Stimulated activated CD4-positive, alpha-beta T cell treated with anti-CD3 and anti-CD28 coated beads, Interleukin-12 subunit alpha, Interleukin-12 subunit beta, amount 100 ng/mL, for 48 hours (primary cell): Measurements from ENCODE around the gene MORN3.
"Not testable (repeated sequence)": the region's sequence is repeated elsewhere in the genome, so short reads cannot be mapped to it uniquely, and the experiment has no call there.

ENCODE experiments used
- DNase-seq, 3 donors: peaks; one replicate each; pipeline ENCODE4 v3.0.0-alpha.2; 2020; ENCODE audit warnings: low read depth in 2 of 3, low spot score in 1 of 3

MORN3 gene

DNA sequence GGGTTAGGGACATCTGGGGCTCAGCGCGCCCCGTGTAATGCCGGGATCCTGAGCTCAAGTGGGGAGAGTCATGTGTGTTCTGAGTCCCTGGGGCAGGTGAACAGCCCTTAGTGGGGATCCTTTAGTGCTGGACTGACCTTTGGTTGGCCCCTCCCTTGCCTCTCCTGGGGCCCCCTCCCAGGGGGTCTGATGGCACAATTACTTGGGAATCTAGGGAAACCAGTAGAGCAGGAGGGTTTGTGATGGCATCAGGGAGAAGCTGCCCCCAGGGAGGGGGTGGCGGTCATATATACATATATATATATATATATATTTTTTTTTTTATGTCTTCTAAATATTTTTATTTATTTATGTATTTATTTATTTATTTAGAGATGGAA is at the start of gene MORN3:
TSS of gene MORN3 (minus strand) at position 134 of the 380 bp plus-strand sequence. CDS start 171 bp downstream, outside the sequence.
- no peak for DNase-seq

- no peak for DNase-seq
These were observed 49.3 kb upstream of the MORN3 start for GRCh38 chr12:121718653-121719239.

DNA sequence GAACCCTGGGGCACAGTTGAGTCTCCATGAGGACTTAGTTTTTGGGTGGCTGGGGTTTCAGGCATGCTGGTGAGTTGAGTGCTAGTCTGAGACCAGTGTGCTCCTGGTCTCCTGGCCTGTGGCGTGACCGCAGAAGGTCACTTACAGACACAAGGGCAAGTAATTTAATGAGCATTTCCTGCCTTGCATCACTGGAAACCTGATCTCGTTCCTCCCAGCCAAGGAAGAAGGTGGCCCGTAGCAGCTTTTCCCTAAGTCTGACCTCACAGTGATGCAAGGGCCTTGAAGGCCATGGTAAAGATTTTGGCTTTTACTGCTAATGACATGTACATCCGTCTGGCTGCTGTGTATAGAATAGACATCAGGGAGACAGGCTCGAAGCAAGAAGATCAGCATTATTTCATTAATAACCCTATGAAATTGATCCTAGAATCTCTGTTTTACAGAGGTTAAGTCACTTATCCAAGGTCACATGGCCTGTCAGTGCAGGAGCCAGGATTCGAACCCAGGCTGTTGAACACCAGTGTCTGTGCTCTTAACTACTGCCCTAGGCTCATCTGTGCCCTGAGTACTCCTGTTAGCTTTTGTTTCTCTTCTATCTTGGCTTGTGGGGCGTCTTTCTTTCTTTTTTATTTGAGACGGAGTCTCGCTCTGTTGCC is 47.7 kb upstream of the MORN3 start:
- no peak for DNase-seq

GRCh38 chr12:121715862-121716435 is 46.5 kb upstream of the MORN3 start:
- DNase-seq, result no peak

- DNase-seq, result not testable (repeated sequence)
These were observed 45.6 kb upstream of the MORN3 start for GRCh38 chr12:121715055-121715454.

GRCh38 chr12:121713793-121714192 is 44.3 kb upstream of the MORN3 start:
- DNase-seq, result no peak

DNA sequence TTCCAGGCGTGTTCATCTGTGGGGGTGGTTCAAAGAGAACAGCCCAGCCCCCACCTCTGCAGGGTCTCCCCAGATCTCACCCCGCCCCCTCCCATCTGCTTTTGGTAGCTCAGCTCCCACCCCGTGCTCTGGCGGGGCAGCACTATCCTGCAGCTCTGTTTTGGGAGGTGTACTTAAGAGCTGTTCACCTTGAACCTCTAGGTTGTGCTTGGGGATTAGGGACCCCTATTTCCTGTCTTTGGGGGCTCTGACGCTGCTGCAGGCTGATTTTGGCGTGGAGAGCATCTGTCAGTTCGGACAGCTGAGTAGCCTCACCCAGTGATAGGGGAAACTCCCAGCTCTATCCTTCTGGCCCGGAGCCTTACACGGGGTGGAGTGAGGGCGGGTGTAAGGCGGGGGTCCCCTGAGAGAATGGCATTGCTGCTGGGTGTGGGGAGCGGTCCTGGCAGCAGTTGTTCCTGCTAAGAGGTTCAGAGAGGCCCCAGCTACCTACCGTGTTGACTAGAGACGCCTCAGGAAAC is 43.9 kb upstream of the MORN3 start:
- DNase-seq, result no peak

- DNase-seq, result peak; percentile 62 to 79 (median 66)
These were observed 43.2 kb upstream of the MORN3 start, which contains the start of gene TMEM120B for GRCh38 chr12:121712461-121713256. TMEM120B (plus strand) TSS chr12:121712752; CDS start chr12:121712896, 144 bp downstream.

DNA sequence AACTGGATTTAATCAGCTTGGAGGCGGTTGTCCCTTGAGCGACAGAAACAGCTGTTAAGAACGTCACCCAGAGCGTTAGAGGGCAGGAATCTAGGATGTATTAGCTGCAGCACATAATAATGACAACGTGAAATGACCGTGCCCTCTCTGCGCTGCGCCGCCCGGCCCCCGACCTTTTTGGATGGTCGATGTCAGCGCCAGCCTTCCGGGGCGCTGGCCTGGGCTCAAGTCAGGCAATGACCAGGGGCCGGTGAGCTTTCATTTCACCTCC is 42.7 kb upstream of the MORN3 start:
- no peak for DNase-seq

DNA sequence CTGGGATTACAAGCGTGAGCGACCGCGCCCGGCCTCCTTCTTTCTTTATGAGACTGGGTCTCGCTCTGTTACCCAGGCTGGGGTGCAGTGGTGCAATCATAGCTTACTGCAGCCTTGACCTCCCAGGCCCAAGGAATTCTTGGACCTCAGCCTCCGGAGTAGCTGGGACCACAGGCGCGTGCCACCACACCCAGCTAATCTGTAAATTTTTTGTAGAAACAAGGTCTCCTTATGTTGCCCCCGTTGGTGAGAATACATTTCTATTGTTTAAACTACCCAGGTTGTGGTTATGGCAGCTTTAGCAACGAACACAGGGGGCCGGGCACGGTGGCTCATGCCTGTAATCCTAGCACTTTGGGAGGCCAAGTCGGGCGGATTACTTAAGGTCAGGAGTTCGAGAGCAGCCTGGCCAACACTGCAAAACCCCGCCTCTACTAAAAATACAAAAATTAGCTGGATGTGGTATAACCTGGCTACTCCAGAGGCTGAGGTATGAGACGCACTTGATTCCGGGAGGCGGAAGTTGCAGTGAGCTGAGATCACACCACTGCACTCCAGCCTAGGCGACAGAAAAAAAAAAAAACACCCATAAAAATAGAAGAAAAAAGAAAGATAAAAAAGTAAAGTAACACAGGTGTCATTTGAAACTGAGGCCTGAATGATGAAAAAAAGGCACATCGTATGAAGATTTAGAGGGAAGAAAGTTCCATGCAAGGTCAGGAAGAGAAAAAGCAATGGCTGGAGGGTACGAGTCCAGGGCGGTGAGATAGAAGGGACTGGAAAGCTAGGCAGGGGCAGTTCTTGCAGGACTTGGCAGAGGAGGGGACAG is 42.1 kb upstream of the MORN3 start:
- DNase-seq, result no peak

DNA sequence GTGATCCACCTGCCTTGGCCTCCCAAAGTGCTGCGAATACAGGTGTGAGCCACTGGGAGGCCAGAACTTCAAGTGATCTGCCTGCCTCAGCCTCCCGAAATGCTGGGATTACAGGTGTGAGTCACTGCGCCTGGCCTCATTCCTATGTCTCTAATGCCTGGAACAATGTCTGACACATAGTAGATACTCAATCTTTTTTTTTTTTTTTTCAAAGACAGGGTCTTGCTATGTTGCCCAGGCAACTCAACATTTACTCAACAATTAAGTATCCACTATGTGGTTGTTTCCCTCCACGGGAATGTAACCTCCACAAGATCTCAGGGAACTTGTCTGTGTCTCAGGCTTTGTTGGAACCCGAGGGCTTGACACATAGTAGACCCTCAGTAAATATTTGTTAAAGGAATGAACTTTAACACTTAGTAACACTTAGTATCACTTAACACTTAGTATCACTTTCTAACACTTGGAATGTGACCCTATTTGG is 40.1 kb upstream of the MORN3 start:
- DNase-seq, result no peak

- DNase-seq, result not testable (repeated sequence)
These were observed 39.6 kb upstream of the MORN3 start for GRCh38 chr12:121709064-121709424.

DNA sequence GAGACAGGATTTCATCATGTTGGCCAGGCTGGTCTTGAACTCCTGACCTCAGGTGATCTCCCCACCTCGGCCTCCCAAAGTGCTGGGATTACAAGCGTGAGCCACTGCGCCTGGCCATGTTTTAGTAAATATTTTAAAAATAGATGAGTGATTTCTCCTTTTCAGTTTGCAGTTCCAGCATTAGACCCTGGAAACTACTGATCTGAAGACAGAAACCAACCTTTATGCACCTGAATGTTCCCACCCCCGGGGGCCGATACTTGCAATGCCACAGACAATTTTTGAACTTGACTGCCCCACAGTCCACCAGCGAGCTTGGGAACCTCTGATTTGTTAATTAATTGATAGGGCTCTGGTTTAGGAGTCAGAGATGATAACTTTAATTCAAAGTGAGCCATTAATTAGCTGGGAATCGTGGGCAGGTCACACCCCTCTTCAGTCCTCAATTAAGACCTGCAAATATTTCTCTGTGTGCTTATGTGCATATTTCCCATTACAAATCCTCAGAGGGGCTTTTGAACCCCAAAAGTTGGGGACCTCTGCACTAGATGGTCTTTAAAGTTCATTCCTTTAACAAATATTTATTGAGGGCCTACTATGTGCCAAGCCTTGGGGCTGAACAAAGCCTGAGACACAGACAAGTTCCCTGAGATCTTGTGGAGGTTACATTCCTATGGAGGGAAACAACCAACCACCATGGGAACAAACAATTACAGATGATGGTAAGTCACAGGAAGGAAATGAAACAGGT is 39.0 kb upstream of the MORN3 start:
- DNase-seq, result no peak

DNA sequence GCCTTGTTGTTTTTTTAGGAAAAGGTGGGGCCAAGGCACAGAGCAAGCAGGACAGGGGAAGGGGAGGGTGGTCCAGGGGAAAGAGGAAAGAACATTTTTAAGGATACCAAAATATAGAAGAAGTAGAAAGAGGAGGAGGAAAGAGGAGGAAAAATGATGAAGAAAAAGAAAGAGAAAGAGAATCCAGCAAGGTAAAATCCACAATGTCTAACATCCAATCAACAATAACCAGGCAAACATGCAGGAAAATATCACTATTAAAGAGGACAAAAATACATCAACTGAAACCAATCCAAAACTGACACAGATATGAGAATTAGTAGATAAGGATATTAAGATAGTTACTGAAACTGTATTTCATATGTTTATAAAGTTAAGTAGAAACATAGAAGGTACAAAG is 36.1 kb upstream of the MORN3 start:
- no peak for DNase-seq

GRCh38 chr12:121702944-121703343 is 33.5 kb upstream of the MORN3 start:
- DNase-seq, result no peak

DNA sequence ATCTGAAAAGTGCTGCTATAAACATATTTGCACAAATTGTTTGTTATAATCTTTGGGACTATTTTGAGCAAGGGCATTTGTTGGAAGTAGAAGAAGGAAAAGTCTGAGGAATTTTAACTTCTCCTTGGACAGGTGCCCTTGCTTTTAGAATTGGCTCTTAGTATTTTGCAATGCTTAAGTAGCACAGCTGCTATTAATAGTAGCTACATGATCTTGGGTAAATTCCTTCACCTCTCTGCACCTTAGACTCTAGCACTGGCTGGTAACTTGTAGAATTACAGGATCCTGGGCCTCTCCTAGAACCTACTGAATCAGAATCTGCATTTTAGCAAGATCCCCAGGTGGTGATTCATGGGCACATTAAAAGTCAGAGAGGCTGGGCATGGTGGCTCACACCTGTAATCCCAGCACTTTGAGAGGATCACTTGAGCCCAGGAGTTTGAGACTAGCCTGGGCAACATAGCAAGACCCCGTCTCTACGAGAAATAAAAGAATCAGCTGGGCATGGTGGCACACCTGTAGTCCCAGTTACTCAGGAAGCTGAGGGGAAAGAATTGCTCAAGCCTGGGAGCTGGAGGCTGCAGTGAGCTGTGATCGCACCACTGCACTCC is 32.3 kb upstream of the MORN3 start:
- no peak for DNase-seq

GRCh38 chr12:121697861-121698260 is 28.4 kb upstream of the MORN3 start:
- not testable (repeated sequence) for DNase-seq

GRCh38 chr12:121697093-121697698 is 27.7 kb upstream of the MORN3 start:
- DNase-seq, result peak in 1 of 3 donors; percentile 56

DNA sequence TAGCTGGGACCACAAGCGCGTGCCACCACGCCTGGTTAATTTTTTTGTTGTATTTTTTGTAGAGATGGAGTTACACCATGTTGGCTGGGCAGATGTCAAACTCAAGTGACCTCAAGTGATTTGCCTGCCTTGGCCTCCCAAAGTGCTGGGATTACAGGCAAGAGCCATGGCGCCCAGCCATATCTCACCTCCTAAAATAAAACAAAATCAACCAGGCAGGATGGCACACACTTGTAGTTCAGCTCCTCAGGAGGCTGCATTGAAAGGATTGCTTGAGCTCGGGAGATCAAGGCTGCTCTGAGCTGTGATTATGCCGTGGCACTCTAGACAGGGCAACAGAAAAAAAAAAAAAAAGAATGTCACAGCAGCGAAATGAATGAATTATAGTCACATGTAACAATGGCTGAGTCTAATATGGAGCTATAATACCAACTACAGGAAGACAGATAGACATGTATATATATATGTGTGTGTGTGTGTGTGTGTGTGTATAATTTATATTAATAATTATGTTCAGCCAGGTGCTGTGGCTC is 23.8 kb upstream of the MORN3 start:
- DNase-seq, result no peak
